ENCODE data around the gene PPP1R15B.
A peak's percentile ranks its signal among the peaks of the same experiment; 100 is the strongest.

PPP1R15B gene

DNA sequence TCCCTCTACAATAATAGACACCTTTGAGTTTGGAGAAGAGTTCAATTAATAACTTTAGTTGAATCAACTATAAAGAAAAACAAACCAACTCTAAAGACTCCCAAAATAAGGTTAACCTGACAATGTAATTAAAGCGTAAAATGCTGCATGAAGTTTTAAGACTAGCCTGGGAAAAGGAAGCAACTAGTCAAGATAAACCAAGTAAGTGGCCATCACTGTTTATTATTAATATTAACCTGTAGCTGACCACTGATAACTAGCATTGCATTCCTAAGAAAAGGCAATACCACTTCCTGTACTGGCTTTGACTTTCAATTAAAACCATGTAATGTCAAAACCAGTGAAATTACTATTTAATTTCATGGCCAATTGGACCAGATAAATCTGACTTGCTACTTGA is 3.0 kb downstream of the PPP1R15B start:
- H3K4me3 ChIP-seq (ENCODE audit: low read depth, low read length), result peak overlapping the region; percentile 99
- no peak for TF ChIP-seq CTCF (IDR thresholded peaks at IDR 0.05; ENCODE audit: insufficient read depth, low read depth, low read length, missing control alignments)
- no peak for DNase-seq (ENCODE audit: low read depth)

- peak overlapping the region; percentile 99 for H3K4me3 ChIP-seq (ENCODE audit: low read depth, low read length)
- TF ChIP-seq CTCF (IDR thresholded peaks at IDR 0.05; ENCODE audit: insufficient read depth, low read depth, low read length, missing control alignments), result no peak
- DNase-seq (ENCODE audit: low read depth), result peak; percentile 23
Observed at GRCh38 chr1:204408074-204408507, 3.5 kb downstream of the PPP1R15B start.

GRCh38 chr1:204407295-204407971 is 4.2 kb downstream of the PPP1R15B start:
- peak overlapping the region; percentile 99 for H3K4me3 ChIP-seq (ENCODE audit: low read depth, low read length)
- no peak for TF ChIP-seq CTCF (IDR thresholded peaks at IDR 0.05; ENCODE audit: insufficient read depth, low read depth, low read length, missing control alignments)
- DNase-seq (ENCODE audit: low read depth), result no peak

GRCh38 chr1:204406621-204407020 is 5.0 kb downstream of the PPP1R15B start:
- TF ChIP-seq CTCF (IDR thresholded peaks at IDR 0.05; ENCODE audit: insufficient read depth, low read depth, low read length, missing control alignments), result no peak
- peak overlapping the region; percentile 99 for H3K4me3 ChIP-seq (ENCODE audit: low read depth, low read length)
- no peak for DNase-seq (ENCODE audit: low read depth)

DNA sequence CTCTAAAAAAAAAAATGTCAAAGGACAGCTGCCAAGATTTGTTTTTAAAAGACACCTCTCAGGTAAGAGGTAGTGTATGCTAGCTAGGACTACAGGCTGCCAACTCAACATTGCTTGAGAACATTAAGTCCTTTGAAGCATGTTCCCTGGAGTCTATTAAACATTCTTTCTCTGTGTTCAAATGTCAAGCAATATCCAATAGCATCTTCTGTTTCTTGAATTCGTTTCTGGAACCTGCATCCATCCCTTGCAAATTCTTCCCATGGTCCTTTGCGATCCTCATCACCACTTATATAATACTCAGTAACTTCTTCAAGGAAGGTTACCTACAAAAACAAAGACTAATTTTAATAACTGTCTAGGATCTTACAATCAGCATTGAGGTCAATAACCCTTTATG is 5.6 kb downstream of the PPP1R15B start:
- H3K4me3 ChIP-seq (ENCODE audit: low read depth, low read length), result peak overlapping the region; percentile 99
- TF ChIP-seq CTCF (IDR thresholded peaks at IDR 0.05; ENCODE audit: insufficient read depth, low read depth, low read length, missing control alignments), result no peak
- DNase-seq (ENCODE audit: low read depth), result no peak

GRCh38 chr1:204404629-204405028 is 7.0 kb downstream of the PPP1R15B start:
- H3K4me3 ChIP-seq (ENCODE audit: low read depth, low read length), result no peak overlapping the region
- no peak for TF ChIP-seq CTCF (IDR thresholded peaks at IDR 0.05; ENCODE audit: insufficient read depth, low read depth, low read length, missing control alignments)
- no peak for DNase-seq (ENCODE audit: low read depth)

DNA sequence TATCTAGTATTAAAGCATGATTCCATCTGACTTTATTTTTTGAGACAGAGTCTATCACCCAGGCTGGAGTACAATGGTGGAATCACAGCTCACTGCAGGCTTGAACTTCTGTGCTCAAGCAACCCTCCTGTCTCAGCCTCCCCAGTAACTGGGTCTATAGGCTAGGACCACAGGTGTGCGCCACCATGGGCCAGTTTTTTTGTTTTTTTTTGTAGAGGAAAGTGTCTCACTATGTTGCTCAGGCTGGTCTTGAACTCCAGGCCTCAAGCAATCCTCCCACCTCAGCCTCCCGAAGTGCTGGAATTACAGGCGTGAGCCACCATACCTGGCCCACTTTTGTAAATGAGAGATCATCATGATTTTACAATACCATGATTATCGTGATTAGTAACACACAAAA is 9.2 kb downstream of the PPP1R15B start:
- DNase-seq (ENCODE audit: low read depth), result no peak
- no peak overlapping the region for H3K4me3 ChIP-seq (ENCODE audit: low read depth, low read length)
- no peak for TF ChIP-seq CTCF (IDR thresholded peaks at IDR 0.05; ENCODE audit: insufficient read depth, low read depth, low read length, missing control alignments)
